ENCODE measurements around the gene SDK2.

SDK2 gene

DNA sequence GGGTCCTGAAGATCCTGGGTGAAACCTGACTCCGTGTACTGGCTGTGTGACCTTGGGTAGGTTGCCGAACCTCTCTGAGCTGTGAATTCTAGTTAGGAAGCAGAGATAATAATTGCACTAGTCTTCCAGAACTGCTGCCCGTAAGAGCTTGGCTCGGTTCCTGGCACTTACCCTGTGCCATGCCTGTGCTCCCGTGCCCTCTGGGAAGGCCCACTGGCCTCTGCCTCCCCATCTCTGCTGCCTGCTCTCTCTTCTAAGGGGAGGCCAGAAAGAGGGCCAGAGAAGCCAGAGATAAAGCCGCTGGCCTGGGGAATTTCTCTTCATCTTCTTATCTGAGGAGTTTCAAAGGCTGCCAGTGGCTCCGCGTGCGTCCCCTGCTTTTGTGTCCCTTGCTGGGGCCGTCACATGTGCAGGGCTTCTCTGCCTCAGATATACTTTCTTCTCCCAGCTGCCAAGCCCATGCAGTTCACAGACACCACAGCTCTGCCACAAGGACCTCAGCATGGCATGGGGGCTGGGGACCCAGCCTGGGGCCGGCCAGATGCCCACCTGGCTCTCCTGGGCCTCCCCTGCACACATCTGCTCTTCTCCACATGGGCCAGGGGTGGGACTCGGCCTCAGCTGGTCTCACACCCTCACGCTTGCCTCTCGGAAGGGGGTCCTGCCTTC lies 145.2 kb downstream of the SDK2 start:
- Histone ChIP-seq H3K4ac (ENCODE audit: low read length) (no peak overlapping the region), H3K79me1 (ENCODE audit: low read depth, low read length) (peaks cover 4% of the 10 kb centered on the region), H3K9ac (ENCODE audit: low read depth, low read length, poor library complexity) (no peak overlapping the region), H3K9me3 (replicated peaks in 1 of 2; ENCODE audit: control insufficient read depth in 2 of 2, insufficient read depth in 1 of 2, low read depth in 1 of 2, low read length in 2 of 2) (no peaks in the 10 kb centered on the region), H3K18ac (ENCODE audit: low read length) (peak overlapping the region; percentile 22), H2BK15ac (ENCODE audit: low read length) (no peak overlapping the region), H3K27ac (replicated peaks; ENCODE audit: low read length) (no peak overlapping the region), H2BK120ac (ENCODE audit: low read depth, low read length) (no peak overlapping the region), H2BK5ac (ENCODE audit: low read length) (no peak overlapping the region), H3K14ac (ENCODE audit: low read length) (no peak overlapping the region), H3K4me1 (ENCODE audit: control insufficient read depth in 2 of 2, insufficient read depth in 1 of 2, low read depth in 1 of 2, low read length in 2 of 2) (peaks cover 6 to 15% of the 10 kb centered on the region in 2 donors), H2AFZ (ENCODE audit: low read length) (no peak overlapping the region), H2BK12ac (ENCODE audit: low read length) (no peak overlapping the region), H3K36me3 (replicated peaks in 1 of 2; ENCODE audit: control insufficient read depth in 2 of 2, insufficient read depth in 2 of 2, low read length in 2 of 2) (peaks cover 3 to 4% of the 10 kb centered on the region in 2 donors), H4K91ac (ENCODE audit: low read depth, low read length, poor library complexity) (no peak overlapping the region), H4K8ac (ENCODE audit: low read depth, low read length) (no peak overlapping the region), H3K27me3 (ENCODE audit: control insufficient read depth in 3 of 3, insufficient read depth in 3 of 3, low read depth in 1 of 3, low read length in 3 of 3) (no peaks in the 10 kb centered on the region), H3K4me3 (ENCODE audit: low read length in 2 of 2) (peak overlapping the region in 1 of 2 donors; percentile 16), H3K23ac (ENCODE audit: low read depth, low read length, poor library complexity) (no peak overlapping the region), H3K4me2 (ENCODE audit: insufficient read depth, low read length, poor library complexity, severe bottlenecking) (no peak overlapping the region), H2AK5ac (ENCODE audit: low read depth, low read length) (no peak overlapping the region)
- no peak for DNase-seq (ENCODE audit: low spot score)
- WGBS, 2 donors (ENCODE audit: extremely low coverage in 2 of 2, insufficient read length in 2 of 2, insufficient replicate concordance in 1 of 2), result no CpG with 5 or more reads among the region's 14 CpGs

DNA sequence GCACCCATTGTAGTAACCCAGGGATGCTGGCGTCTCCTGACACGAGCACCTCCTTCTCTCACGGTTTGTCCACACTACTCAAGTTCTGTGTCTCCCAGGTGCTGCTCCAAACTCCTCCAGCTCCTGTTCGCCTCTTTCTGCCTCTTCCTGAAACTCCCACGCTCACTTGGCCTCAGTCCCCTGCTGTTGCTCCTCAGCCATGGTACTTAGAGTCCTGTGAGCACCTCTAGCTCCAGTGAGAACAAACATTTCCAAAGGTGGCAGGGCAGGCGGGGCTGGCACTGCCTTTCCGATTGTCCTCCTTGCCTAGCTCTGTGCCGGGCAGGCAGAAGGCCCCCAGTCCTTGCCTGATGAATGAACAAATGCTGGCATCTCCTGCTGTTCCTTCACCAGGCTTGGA lies 146.1 kb downstream of the SDK2 start:
- H4K8ac ChIP-seq (ENCODE audit: low read depth, low read length), result no peak overlapping the region
- H3K4me3 ChIP-seq (ENCODE audit: low read length in 2 of 2), result no peak overlapping the region
- no peak overlapping the region for H3K14ac ChIP-seq (ENCODE audit: low read length)
- H2BK12ac ChIP-seq (ENCODE audit: low read length), result no peak overlapping the region
- no peak overlapping the region for H3K27ac ChIP-seq (replicated peaks; ENCODE audit: low read length)
- no peak overlapping the region for H4K91ac ChIP-seq (ENCODE audit: low read depth, low read length, poor library complexity)
- DNase-seq (ENCODE audit: low spot score), result no peak
- peaks cover 11 to 15% of the 10 kb centered on the region in 2 donors for H3K4me1 ChIP-seq (ENCODE audit: control insufficient read depth in 2 of 2, insufficient read depth in 1 of 2, low read depth in 1 of 2, low read length in 2 of 2)
- peak overlapping the region; percentile 39 for H3K9ac ChIP-seq (ENCODE audit: low read depth, low read length, poor library complexity)
- peaks cover 0 to 5% of the 10 kb centered on the region in 2 donors for H3K36me3 ChIP-seq (replicated peaks in 1 of 2; ENCODE audit: control insufficient read depth in 2 of 2, insufficient read depth in 2 of 2, low read length in 2 of 2)
- H2AFZ ChIP-seq (ENCODE audit: low read length), result no peak overlapping the region
- no peak overlapping the region for H3K4ac ChIP-seq (ENCODE audit: low read length)
- H3K79me1 ChIP-seq (ENCODE audit: low read depth, low read length), result peaks cover 8% of the 10 kb centered on the region
- H2BK120ac ChIP-seq (ENCODE audit: low read depth, low read length), result no peak overlapping the region
- H2AK5ac ChIP-seq (ENCODE audit: low read depth, low read length), result no peak overlapping the region
- no peak overlapping the region for H3K23ac ChIP-seq (ENCODE audit: low read depth, low read length, poor library complexity)
- WGBS, 2 donors (ENCODE audit: extremely low coverage in 2 of 2, insufficient read length in 2 of 2, insufficient replicate concordance in 1 of 2), result no CpG with 5 or more reads among the region's 8 CpGs
- no peaks in the 10 kb centered on the region for H3K9me3 ChIP-seq (replicated peaks in 1 of 2; ENCODE audit: control insufficient read depth in 2 of 2, insufficient read depth in 1 of 2, low read depth in 1 of 2, low read length in 2 of 2)
- H3K4me2 ChIP-seq (ENCODE audit: insufficient read depth, low read length, poor library complexity, severe bottlenecking), result no peak overlapping the region
- H3K18ac ChIP-seq (ENCODE audit: low read length), result no peak overlapping the region
- H2BK15ac ChIP-seq (ENCODE audit: low read length), result no peak overlapping the region
- no peak overlapping the region for H2BK5ac ChIP-seq (ENCODE audit: low read length)
- no peaks in the 10 kb centered on the region for H3K27me3 ChIP-seq (ENCODE audit: control insufficient read depth in 3 of 3, insufficient read depth in 3 of 3, low read depth in 1 of 3, low read length in 3 of 3)

DNA sequence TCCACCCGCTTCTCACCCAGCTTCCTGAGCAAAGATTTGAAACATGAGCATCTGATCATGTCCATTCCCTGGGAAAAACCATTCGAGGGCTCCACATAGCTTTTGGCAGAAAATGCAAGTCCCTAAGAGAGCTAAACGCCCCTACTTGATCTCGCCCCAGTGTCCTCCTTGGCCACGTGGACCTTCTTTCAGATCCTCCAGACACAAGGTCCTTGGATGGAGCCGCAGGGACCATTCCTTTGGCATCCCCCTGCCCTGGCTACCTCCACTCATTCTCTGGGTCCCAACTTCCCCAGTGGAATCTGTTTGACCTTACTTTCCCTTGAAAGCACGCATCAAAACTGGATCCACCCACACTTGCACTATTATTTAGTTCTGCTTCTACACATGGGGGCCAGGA lies 146.5 kb downstream of the SDK2 start:
- Histone ChIP-seq H2BK15ac (ENCODE audit: low read length) (no peak overlapping the region), H3K27ac (replicated peaks; ENCODE audit: low read length) (no peak overlapping the region), H3K9me3 (replicated peaks in 1 of 2; ENCODE audit: control insufficient read depth in 2 of 2, insufficient read depth in 1 of 2, low read depth in 1 of 2, low read length in 2 of 2) (no peaks in the 10 kb centered on the region), H3K79me1 (ENCODE audit: low read depth, low read length) (peaks cover 8% of the 10 kb centered on the region), H4K91ac (ENCODE audit: low read depth, low read length, poor library complexity) (no peak overlapping the region), H3K14ac (ENCODE audit: low read length) (no peak overlapping the region), H3K18ac (ENCODE audit: low read length) (no peak overlapping the region), H3K4me1 (ENCODE audit: control insufficient read depth in 2 of 2, insufficient read depth in 1 of 2, low read depth in 1 of 2, low read length in 2 of 2) (peaks cover 11 to 15% of the 10 kb centered on the region in 2 donors), H3K4me3 (ENCODE audit: low read length in 2 of 2) (no peak overlapping the region), H3K27me3 (ENCODE audit: control insufficient read depth in 3 of 3, insufficient read depth in 3 of 3, low read depth in 1 of 3, low read length in 3 of 3) (no peaks in the 10 kb centered on the region), H2AFZ (ENCODE audit: low read length) (no peak overlapping the region), H3K23ac (ENCODE audit: low read depth, low read length, poor library complexity) (no peak overlapping the region), H2AK5ac (ENCODE audit: low read depth, low read length) (no peak overlapping the region), H2BK120ac (ENCODE audit: low read depth, low read length) (no peak overlapping the region), H2BK12ac (ENCODE audit: low read length) (no peak overlapping the region), H3K9ac (ENCODE audit: low read depth, low read length, poor library complexity) (no peak overlapping the region), H3K4me2 (ENCODE audit: insufficient read depth, low read length, poor library complexity, severe bottlenecking) (no peak overlapping the region), H2BK5ac (ENCODE audit: low read length) (no peak overlapping the region), H3K36me3 (replicated peaks in 1 of 2; ENCODE audit: control insufficient read depth in 2 of 2, insufficient read depth in 2 of 2, low read length in 2 of 2) (peaks cover 0 to 5% of the 10 kb centered on the region in 2 donors), H4K8ac (ENCODE audit: low read depth, low read length) (no peak overlapping the region), H3K4ac (ENCODE audit: low read length) (no peak overlapping the region)
- no CpG with 5 or more reads among the region's 7 CpGs for WGBS, 2 donors (ENCODE audit: extremely low coverage in 2 of 2, insufficient read length in 2 of 2, insufficient replicate concordance in 1 of 2)
- no peak for DNase-seq (ENCODE audit: low spot score)

DNA sequence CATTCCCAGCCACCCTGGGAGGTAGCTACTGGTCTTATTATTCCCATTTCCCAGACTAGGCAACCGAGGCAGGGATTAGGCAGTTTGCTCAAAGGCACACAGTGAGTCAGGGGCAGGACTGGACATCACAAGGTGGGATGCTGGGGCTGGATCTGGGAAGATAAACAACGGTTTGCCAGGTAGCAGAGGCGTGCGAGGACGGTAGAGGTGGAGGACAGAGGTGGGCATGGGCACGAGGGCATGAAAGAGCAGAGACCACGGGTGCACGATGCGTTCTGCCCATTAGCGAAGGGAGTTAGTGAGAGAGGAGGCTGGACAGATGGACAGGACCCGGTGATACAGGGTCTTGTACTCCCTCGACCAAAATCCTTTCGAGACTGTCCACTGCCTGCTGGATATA lies 148.0 kb downstream of the SDK2 start:
- H3K27me3 ChIP-seq (ENCODE audit: control insufficient read depth in 3 of 3, insufficient read depth in 3 of 3, low read depth in 1 of 3, low read length in 3 of 3), result no peaks in the 10 kb centered on the region
- no peak overlapping the region for H4K8ac ChIP-seq (ENCODE audit: low read depth, low read length)
- H3K23ac ChIP-seq (ENCODE audit: low read depth, low read length, poor library complexity), result peak overlapping the region; percentile 45
- no CpG with 5 or more reads among the region's 13 CpGs for WGBS, 2 donors (ENCODE audit: extremely low coverage in 2 of 2, insufficient read length in 2 of 2, insufficient replicate concordance in 1 of 2)
- peak overlapping the region; percentile 92 for H3K14ac ChIP-seq (ENCODE audit: low read length)
- H2BK12ac ChIP-seq (ENCODE audit: low read length), result no peak overlapping the region
- peak overlapping the region; percentile 24 for H3K9ac ChIP-seq (ENCODE audit: low read depth, low read length, poor library complexity)
- peaks cover 4% of the 10 kb centered on the region for H3K79me1 ChIP-seq (ENCODE audit: low read depth, low read length)
- no peaks in the 10 kb centered on the region for H3K9me3 ChIP-seq (replicated peaks in 1 of 2; ENCODE audit: control insufficient read depth in 2 of 2, insufficient read depth in 1 of 2, low read depth in 1 of 2, low read length in 2 of 2)
- H3K4ac ChIP-seq (ENCODE audit: low read length), result peak overlapping the region; percentile 28
- no peak for DNase-seq (ENCODE audit: low spot score)
- H3K36me3 ChIP-seq (replicated peaks in 1 of 2; ENCODE audit: control insufficient read depth in 2 of 2, insufficient read depth in 2 of 2, low read length in 2 of 2), result peaks cover 0 to 5% of the 10 kb centered on the region in 2 donors
- H3K4me1 ChIP-seq (ENCODE audit: control insufficient read depth in 2 of 2, insufficient read depth in 1 of 2, low read depth in 1 of 2, low read length in 2 of 2), result peaks cover 11 to 13% of the 10 kb centered on the region in 2 donors
- no peak overlapping the region for H4K91ac ChIP-seq (ENCODE audit: low read depth, low read length, poor library complexity)
- no peak overlapping the region for H3K4me2 ChIP-seq (ENCODE audit: insufficient read depth, low read length, poor library complexity, severe bottlenecking)
- H2BK120ac ChIP-seq (ENCODE audit: low read depth, low read length), result no peak overlapping the region
- H3K18ac ChIP-seq (ENCODE audit: low read length), result no peak overlapping the region
- no peak overlapping the region for H3K27ac ChIP-seq (replicated peaks; ENCODE audit: low read length)
- no peak overlapping the region for H2AFZ ChIP-seq (ENCODE audit: low read length)
- H2AK5ac ChIP-seq (ENCODE audit: low read depth, low read length), result no peak overlapping the region
- H3K4me3 ChIP-seq (ENCODE audit: low read length in 2 of 2), result no peak overlapping the region
- H2BK15ac ChIP-seq (ENCODE audit: low read length), result no peak overlapping the region
- H2BK5ac ChIP-seq (ENCODE audit: low read length), result no peak overlapping the region

Data from neuronal stem cell (in vitro differentiated cells).